HG02571 (cell line): ENCODE measurements around the gene CTIF.

Source experiments
- ATAC-seq: cut with Tn5 transposase; IDR thresholded peaks from one replicate; pipeline ENCODE4 v1.9.1; 2021; ENCODE audit warnings: mild to moderate bottlenecking, moderate library complexity; ENCODE audit not compliant: unreplicated experiment

Gene CTIF

GRCh38 chr18:48872234-48873145 is 333.7 kb downstream of the CTIF start:
- no peak for ATAC-seq

GRCh38 chr18:48874233-48874632 is 335.4 kb downstream of the CTIF start:
- ATAC-seq, result no peak

- no peak for ATAC-seq
These were observed 335.9 kb downstream of the CTIF start for GRCh38 chr18:48874701-48875162.

GRCh38 chr18:48875314-48875941 is 336.6 kb downstream of the CTIF start:
- no peak for ATAC-seq

GRCh38 chr18:48875942-48876511 is 337.2 kb downstream of the CTIF start:
- no peak for ATAC-seq

GRCh38 chr18:48876590-48876989 is 337.8 kb downstream of the CTIF start:
- ATAC-seq, result no peak

GRCh38 chr18:48877941-48878340 is 339.1 kb downstream of the CTIF start:
- no peak for ATAC-seq

- no peak for ATAC-seq
These were observed 339.6 kb downstream of the CTIF start for GRCh38 chr18:48878471-48878870.

- ATAC-seq, result no peak
These were observed 340.2 kb downstream of the CTIF start for GRCh38 chr18:48879008-48879431.

- ATAC-seq, result no peak
These were observed 342.1 kb downstream of the CTIF start for GRCh38 chr18:48880931-48881330.

GRCh38 chr18:48882379-48882778 is 343.5 kb downstream of the CTIF start:
- ATAC-seq, result no peak

- ATAC-seq, result no peak
These were observed 345.5 kb downstream of the CTIF start for GRCh38 chr18:48884306-48884705.

GRCh38 chr18:48884771-48885170 is 345.9 kb downstream of the CTIF start:
- ATAC-seq, result no peak

- ATAC-seq, result no peak
These were observed 346.6 kb downstream of the CTIF start for GRCh38 chr18:48885266-48885923.

- no peak for ATAC-seq
These were observed 347.1 kb downstream of the CTIF start for GRCh38 chr18:48885924-48886400.

GRCh38 chr18:48886520-48887293 is 347.9 kb downstream of the CTIF start:
- no peak for ATAC-seq

- ATAC-seq, result no peak
These were observed 348.6 kb downstream of the CTIF start for GRCh38 chr18:48887294-48887904.

- no peak for ATAC-seq
These were observed 349.3 kb downstream of the CTIF start for GRCh38 chr18:48887905-48888772.

- no peak for ATAC-seq
These were observed 349.9 kb downstream of the CTIF start for GRCh38 chr18:48888773-48889080.
